SKM-1 (cell line): ENCODE results near the gene CTAGE4.
"Not testable (repeated sequence)": the region's sequence is repeated elsewhere in the genome, so short reads cannot be mapped to it uniquely, and the experiment has no call there.

Source experiments
- DNase-seq: peaks from one replicate; lab custom pipeline; 2025; ENCODE audit not compliant: unreplicated experiment; lab: John Stamatoyannopoulos, UW

Gene CTAGE4

GRCh38 chr7:144203086-144203485 is 19.8 kb downstream of the CTAGE4 start:
- not testable (repeated sequence) for DNase-seq

- DNase-seq, result not testable (repeated sequence)
Measured at GRCh38 chr7:144205306-144205705, 22.0 kb downstream of the CTAGE4 start.

- DNase-seq, result not testable (repeated sequence)
Measured at GRCh38 chr7:144217200-144217599, 33.9 kb downstream of the CTAGE4 start.

GRCh38 chr7:144218581-144218980 is 35.3 kb downstream of the CTAGE4 start:
- DNase-seq, result not testable (repeated sequence)

GRCh38 chr7:144219149-144219548 is 35.9 kb downstream of the CTAGE4 start:
- not testable (repeated sequence) for DNase-seq

DNA sequence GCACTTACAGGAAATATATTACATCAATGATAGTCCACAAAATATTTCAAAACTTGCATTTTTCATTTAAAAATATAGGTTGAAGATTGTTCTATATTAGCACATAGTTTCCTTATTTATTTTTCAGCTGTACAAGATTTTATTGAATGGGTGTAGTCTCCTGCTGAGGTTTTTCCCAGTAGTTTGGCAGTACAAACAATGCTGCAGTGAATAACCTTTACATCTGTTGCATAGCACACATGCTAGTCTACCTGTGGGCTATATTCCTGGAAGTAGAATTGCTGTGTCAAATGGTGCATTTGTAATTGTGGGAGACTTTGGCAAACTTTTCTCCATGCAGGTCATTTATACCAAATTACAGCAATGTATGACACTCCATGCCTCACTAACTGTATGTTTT is 37.3 kb downstream of the CTAGE4 start:
- not testable (repeated sequence) for DNase-seq

GRCh38 chr7:144223675-144224074 is 40.4 kb downstream of the CTAGE4 start:
- DNase-seq, result not testable (repeated sequence)

GRCh38 chr7:144226866-144227265 is 43.6 kb downstream of the CTAGE4 start:
- DNase-seq, result not testable (repeated sequence)

DNA sequence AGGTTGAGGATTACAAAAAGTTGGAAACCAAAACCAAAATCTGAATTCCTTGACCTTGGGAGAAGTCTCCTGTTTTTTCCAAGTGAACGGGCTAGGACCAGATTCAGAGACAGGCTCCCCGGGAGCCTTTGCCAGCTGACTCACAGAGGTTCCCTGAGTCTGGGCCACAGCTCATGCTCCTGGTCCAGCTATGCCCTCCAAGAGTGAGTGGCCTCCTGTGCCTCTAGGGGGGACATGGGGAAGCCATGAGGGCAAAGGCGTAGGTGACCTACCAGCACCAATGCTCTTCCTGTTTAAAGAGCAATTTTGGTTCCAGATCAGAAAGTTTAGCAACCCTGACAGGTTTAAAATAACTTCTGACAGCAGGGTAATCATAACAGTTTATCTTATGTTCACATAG is 45.5 kb downstream of the CTAGE4 start:
- DNase-seq, result not testable (repeated sequence)

GRCh38 chr7:144231027-144231426 is 47.8 kb downstream of the CTAGE4 start:
- DNase-seq, result not testable (repeated sequence)

DNA sequence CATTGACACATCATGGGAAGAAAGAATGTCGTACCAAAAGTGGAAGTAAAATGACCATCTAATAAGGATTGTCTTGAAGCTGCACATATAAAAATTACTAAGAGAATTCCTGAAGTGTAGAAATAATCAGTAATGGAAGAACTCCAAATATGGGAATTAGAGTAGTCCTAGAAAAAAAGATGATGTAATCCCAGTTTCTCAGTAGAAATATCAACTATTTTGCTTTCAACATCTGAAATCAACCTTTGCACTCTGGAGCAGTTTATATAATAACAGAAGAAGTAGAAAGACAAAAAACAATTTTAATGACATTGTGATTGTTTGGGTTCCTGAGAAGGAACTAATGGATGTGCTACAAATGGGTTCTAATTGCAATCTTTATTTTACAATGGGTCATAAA is 49.8 kb downstream of the CTAGE4 start:
- DNase-seq, result not testable (repeated sequence)
